ENCODE data around the gene TMEM184C.
A peak's percentile ranks its signal among the peaks of the same experiment; 100 is the strongest.

Gene TMEM184C

GRCh38 chr4:147617173-147617840, at the start of gene TMEM184C:
TMEM184C (plus strand) TSS chr4:147617397; CDS start chr4:147617957, 560 bp downstream.
- DNase-seq (ENCODE audit: low spot score), result peak; percentile 97

DNA sequence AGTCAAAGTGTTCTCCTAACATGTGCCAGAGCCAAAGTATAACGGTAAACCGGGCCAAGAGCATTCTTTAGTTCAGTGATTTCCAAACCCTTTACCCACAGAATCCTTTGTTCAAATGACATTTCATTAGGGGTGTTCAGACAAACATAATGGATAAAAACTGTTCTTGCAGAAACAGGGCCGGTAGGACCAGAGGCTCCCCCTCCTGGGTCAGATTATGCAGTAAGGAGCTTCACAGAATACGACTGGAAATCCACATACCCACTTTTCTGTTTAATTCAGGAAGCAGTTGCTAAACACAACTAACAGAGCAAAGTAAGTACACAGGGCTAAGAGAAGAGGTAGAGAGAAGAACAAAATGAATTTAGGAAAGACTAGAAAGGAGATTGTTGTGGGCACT, 46.6 kb upstream of the TMEM184C start:
- no peak for DNase-seq (ENCODE audit: low spot score)

- no peak for DNase-seq (ENCODE audit: low spot score)
These were observed 46.0 kb upstream of the TMEM184C start for GRCh38 chr4:147571036-147571770.

GRCh38 chr4:147576084-147576483, 41.1 kb upstream of the TMEM184C start:
- DNase-seq (ENCODE audit: low spot score), result no peak

- no peak for DNase-seq (ENCODE audit: low spot score)
These were observed 39.1 kb upstream of the TMEM184C start for GRCh38 chr4:147578051-147578476.

DNA sequence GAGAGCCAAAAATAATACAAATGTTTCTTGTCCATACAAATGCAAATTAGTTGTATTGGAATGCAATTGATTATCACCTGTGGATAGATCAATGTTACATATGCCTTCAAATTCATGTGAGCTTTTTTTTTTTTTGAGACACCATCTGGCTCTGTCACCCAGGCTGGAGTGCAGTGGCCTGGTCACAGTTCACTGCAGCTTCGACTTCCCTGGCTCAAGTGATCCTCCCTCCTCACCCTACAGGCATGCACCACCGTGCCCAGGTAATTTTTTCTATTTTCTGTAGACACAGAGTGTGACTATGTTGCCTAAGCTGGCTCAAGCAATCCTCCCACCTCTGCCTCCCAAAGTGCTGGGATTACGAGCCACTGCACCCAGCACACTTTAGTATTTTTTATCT, 38.6 kb upstream of the TMEM184C start:
- DNase-seq (ENCODE audit: low spot score), result no peak

GRCh38 chr4:147580396-147580795, 36.8 kb upstream of the TMEM184C start:
- no peak for DNase-seq (ENCODE audit: low spot score)

GRCh38 chr4:147581606-147582350, 35.4 kb upstream of the TMEM184C start:
- DNase-seq (ENCODE audit: low spot score), result no peak

- no peak for DNase-seq (ENCODE audit: low spot score)
These were observed 34.7 kb upstream of the TMEM184C start for GRCh38 chr4:147582386-147583060.

DNA sequence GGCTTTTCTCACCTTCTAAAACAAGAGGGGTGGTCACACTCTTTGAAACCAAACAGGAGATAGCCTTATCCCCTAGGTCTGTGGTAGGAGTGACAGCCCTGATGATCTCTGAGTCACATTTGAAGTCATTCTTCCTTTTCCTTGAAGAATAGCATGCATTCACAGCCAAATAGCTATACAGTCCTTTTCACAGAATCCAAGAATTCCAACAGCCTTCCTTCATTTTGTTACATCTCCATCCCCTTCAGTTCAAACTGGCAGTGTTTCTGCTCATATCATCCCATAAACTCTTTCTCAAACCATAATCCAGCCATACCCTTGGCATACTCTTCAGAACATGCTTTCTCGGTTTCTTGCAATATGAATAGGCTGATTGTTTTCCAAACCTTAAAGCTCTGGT, 33.3 kb upstream of the TMEM184C start:
- no peak for DNase-seq (ENCODE audit: low spot score)

- no peak for DNase-seq (ENCODE audit: low spot score)
These were observed 31.2 kb upstream of the TMEM184C start for GRCh38 chr4:147586032-147586431.

GRCh38 chr4:147586637-147587036, 30.6 kb upstream of the TMEM184C start:
- DNase-seq (ENCODE audit: low spot score), result no peak

- no peak for DNase-seq (ENCODE audit: low spot score)
These were observed 30.2 kb upstream of the TMEM184C start for GRCh38 chr4:147587041-147587440.

DNA sequence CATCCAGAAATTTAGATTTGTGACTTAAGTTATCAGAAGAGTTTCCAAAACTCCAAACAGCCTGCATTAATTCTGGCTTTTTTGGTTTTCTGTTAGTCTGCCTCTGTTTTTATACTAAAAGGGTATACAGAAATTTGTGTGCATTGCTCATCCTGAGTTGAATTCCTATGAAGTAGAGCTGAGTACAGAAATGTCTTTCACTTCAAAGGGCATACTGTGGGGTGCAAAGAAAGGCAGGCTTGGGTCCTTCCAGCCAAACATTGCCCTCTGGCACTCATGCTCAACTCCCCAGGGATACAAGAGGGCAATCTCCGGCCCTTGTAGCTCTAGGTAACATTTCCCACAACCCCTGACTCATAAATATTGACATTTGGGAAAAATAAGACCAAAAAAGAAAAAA, 27.6 kb upstream of the TMEM184C start:
- DNase-seq (ENCODE audit: low spot score), result no peak

DNA sequence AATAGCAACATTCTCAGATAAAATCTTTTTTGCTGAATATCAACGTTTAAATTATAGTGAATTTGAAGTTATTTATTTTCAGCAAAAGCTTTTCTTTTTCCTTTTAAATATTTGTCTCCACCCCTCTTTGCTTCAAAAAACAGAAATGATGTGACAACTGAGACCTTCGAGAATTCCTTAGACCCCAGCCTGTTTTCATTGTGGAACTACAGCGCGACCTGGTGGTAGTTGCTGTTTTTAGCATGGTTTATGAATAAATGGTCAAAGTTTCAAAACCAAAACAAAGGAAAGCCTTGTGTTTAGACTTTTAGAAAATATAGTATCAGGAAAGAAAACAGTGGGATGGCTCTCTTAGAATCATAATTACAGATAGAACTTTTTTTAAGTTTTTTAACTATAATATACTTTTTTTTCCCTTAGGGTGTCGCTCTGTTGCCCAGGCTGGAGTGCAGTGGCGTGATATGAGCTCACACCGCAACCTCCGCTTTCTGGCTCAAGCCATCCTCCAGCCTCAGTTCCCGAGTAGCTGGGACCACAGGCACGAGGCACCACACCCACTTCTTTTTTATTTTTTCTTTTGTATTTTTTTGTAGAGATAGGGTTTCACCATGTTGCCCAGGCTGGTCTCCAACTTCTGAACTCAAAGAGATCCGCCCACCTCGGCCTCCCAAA, 26.8 kb upstream of the TMEM184C start:
- peak; percentile 24 for DNase-seq (ENCODE audit: low spot score)

DNA sequence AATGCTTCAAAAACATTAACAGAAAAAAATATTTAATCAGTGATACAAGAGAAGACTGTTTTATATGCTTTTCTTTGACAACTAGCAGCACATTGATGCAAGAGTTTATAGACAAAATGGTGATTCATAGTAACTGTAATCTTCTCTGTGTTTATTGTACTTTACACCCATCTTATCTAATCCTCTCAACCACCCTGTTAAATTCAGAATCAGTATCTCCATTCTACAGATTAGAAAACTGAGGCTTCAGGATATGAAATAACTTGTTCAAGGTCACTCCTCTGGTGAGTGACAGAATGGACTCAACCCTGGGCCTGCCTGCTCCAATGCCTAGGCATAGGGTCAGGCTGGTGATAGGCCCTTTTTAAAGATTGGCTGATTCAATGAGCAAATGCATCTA, 26.1 kb upstream of the TMEM184C start:
- no peak for DNase-seq (ENCODE audit: low spot score)

DNA sequence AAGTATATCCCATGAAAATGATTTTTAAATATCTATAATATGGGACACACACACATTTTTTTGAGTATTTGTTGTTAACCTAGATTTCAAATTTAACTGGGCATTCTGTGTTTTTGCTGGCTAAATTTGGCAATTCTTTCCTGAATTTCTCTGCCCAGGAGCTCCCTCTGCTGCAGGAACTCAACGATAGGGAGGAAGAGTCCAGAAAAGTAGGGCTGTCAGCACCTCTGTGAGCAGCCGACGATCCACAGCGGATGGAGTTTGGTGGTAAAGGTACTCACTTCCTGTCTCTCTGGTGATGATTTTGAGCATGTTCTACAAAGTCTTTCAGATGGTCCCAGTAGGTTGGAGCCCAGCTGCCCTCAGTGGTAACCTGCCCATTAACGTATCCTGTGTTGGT, 23.1 kb upstream of the TMEM184C start:
- no peak for DNase-seq (ENCODE audit: low spot score)

GRCh38 chr4:147594578-147594977, 22.6 kb upstream of the TMEM184C start:
- DNase-seq (ENCODE audit: low spot score), result no peak

- DNase-seq (ENCODE audit: low spot score), result no peak
These were observed 20.8 kb upstream of the TMEM184C start for GRCh38 chr4:147596377-147596776.

DNA sequence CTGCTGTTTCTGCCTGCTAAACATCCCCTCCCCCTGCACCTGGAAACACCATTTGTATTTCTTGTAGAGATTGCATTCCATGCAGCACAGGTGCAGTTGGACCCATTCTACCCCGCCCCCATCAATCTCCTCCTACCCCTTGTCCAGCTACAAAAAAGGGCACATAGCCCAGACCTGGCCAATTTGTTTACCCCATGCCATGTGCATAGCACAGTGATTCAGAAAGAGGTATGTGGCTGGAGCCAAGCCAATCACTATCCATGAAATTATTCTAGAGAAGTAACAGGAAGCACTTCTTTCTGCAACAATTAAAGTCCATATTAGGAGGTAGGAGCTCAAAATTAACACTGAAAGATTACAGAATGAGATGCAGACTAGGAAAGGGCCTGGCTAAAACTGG, 20.2 kb upstream of the TMEM184C start:
- DNase-seq (ENCODE audit: low spot score), result no peak

DNA sequence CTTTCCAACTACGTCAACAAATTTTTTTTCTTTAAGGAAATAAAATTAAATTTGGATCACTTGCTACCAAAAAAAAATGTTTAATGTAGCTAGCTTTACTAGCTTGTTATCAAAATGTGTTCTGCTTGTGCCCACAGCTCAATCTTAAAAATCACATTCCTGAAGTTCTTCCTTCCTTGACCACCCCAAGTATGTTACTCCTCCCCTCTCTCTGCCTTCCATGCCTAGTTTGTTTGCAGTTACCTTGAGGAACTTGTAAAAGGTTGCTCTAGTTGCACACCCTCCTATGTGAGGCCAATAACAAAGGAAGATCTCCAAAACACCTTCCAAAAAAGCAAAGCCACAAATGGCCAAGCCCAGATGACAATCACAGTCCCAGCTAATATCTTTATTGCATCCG, 19.6 kb upstream of the TMEM184C start:
- no peak for DNase-seq (ENCODE audit: low spot score)

DNA sequence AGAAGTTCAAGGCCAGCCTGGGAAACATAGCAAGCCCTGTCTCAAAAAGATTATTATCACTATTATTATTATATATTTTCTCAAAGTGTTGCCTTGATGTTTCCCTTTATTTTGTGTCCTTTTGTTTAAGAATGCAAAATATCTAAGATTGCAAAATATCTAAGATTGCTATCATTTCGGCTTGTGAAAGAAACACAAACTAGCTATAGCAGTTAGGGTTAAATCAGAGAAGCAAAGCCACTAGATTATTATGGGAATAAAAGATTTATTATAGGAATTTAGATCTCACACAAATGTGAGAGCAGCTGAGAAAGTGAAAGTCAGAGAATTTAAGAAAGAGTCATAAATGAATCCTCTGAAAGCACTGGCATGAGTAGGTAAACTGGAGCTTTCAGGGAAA, 18.0 kb upstream of the TMEM184C start:
- no peak for DNase-seq (ENCODE audit: low spot score)
